Measurements from ENCODE around the gene KIF5C.

The KIF5C gene

GRCh38 chr2:148994341-148994740, 119.3 kb downstream of the KIF5C start:
- H2AFZ ChIP-seq (ENCODE audit: low read length): no peak overlapping the region
- no peak for TF ChIP-seq EZH2phosphoT487 (IDR thresholded peaks at IDR 0.05; ENCODE audit: borderline replicate concordance)
- no peaks in the 10 kb centered on the region for H3K79me2 ChIP-seq (ENCODE audit: insufficient read depth, low read length)
- no peaks in the 10 kb centered on the region for H3K9me2 ChIP-seq (replicated peaks; ENCODE audit: low read depth, low read length)
- no peaks in the 10 kb centered on the region for H3K4me1 ChIP-seq (ENCODE audit: insufficient read depth, low read length, poor library complexity, severe bottlenecking)
- H3K4me3 ChIP-seq (ENCODE audit: low read length, poor library complexity, severe bottlenecking): no peak overlapping the region
- H3K36me3 ChIP-seq (ENCODE audit: insufficient read depth, low read length): no peaks in the 10 kb centered on the region
- H3K4me2 ChIP-seq (ENCODE audit: low read depth, low read length, poor library complexity, severe bottlenecking): no peak overlapping the region
- H4K20me1 ChIP-seq (ENCODE audit: insufficient read depth, low read length, poor library complexity, severe bottlenecking): no peaks in the 10 kb centered on the region
- H3F3A ChIP-seq (ENCODE audit: low read depth): no peaks in the 10 kb centered on the region
- no peak overlapping the region for H3K9ac ChIP-seq (ENCODE audit: low read depth, low read length, poor library complexity, severe bottlenecking)
- H3K27me3 ChIP-seq (ENCODE audit: insufficient read depth, low read length, poor library complexity, severe bottlenecking): no peaks in the 10 kb centered on the region
- no peaks in the 10 kb centered on the region for H3K9me3 ChIP-seq (ENCODE audit: insufficient read depth, low read depth, low read length)

GRCh38 chr2:148996805-148997204, 121.8 kb downstream of the KIF5C start:
- H3K4me1 ChIP-seq (ENCODE audit: insufficient read depth, low read length, poor library complexity, severe bottlenecking): no peaks in the 10 kb centered on the region
- H3K4me2 ChIP-seq (ENCODE audit: low read depth, low read length, poor library complexity, severe bottlenecking): no peak overlapping the region
- no peaks in the 10 kb centered on the region for H3K9me3 ChIP-seq (ENCODE audit: insufficient read depth, low read depth, low read length)
- H2AFZ ChIP-seq (ENCODE audit: low read length): no peak overlapping the region
- no peak for TF ChIP-seq EZH2phosphoT487 (IDR thresholded peaks at IDR 0.05; ENCODE audit: borderline replicate concordance)
- TF ChIP-seq, protein P1, sequence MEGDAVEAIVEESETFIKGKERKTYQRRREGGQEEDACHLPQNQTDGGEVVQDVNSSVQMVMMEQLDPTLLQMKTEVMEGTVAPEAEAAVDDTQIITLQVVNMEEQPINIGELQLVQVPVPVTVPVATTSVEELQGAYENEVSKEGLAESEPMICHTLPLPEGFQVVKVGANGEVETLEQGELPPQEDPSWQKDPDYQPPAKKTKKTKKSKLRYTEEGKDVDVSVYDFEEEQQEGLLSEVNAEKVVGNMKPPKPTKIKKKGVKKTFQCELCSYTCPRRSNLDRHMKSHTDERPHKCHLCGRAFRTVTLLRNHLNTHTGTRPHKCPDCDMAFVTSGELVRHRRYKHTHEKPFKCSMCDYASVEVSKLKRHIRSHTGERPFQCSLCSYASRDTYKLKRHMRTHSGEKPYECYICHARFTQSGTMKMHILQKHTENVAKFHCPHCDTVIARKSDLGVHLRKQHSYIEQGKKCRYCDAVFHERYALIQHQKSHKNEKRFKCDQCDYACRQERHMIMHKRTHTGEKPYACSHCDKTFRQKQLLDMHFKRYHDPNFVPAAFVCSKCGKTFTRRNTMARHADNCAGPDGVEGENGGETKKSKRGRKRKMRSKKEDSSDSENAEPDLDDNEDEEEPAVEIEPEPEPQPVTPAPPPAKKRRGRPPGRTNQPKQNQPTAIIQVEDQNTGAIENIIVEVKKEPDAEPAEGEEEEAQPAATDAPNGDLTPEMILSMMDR (conservative IDR thresholded peaks at IDR 0.05; ENCODE audit: low read length): no peak
- H3K79me2 ChIP-seq (ENCODE audit: insufficient read depth, low read length): no peaks in the 10 kb centered on the region
- no peak overlapping the region for H3K9ac ChIP-seq (ENCODE audit: low read depth, low read length, poor library complexity, severe bottlenecking)
- no peaks in the 10 kb centered on the region for H3K9me2 ChIP-seq (replicated peaks; ENCODE audit: low read depth, low read length)
- H3K27me3 ChIP-seq (ENCODE audit: insufficient read depth, low read length, poor library complexity, severe bottlenecking): no peaks in the 10 kb centered on the region
- no peaks in the 10 kb centered on the region for H3K36me3 ChIP-seq (ENCODE audit: insufficient read depth, low read length)
- H3F3A ChIP-seq (ENCODE audit: low read depth): no peaks in the 10 kb centered on the region
- H3K4me3 ChIP-seq (ENCODE audit: low read length, poor library complexity, severe bottlenecking): no peak overlapping the region
- no peaks in the 10 kb centered on the region for H4K20me1 ChIP-seq (ENCODE audit: insufficient read depth, low read length, poor library complexity, severe bottlenecking)

- no peaks in the 10 kb centered on the region for H3K9me2 ChIP-seq (replicated peaks; ENCODE audit: low read depth, low read length)
- no peaks in the 10 kb centered on the region for H3K36me3 ChIP-seq (ENCODE audit: insufficient read depth, low read length)
- H3K4me3 ChIP-seq (ENCODE audit: low read length, poor library complexity, severe bottlenecking): no peak overlapping the region
- H3K4me1 ChIP-seq (ENCODE audit: insufficient read depth, low read length, poor library complexity, severe bottlenecking): no peaks in the 10 kb centered on the region
- no peak overlapping the region for H3K9ac ChIP-seq (ENCODE audit: low read depth, low read length, poor library complexity, severe bottlenecking)
- H3K9me3 ChIP-seq (ENCODE audit: insufficient read depth, low read depth, low read length): no peaks in the 10 kb centered on the region
- H3K27me3 ChIP-seq (ENCODE audit: insufficient read depth, low read length, poor library complexity, severe bottlenecking): no peaks in the 10 kb centered on the region
- no peak for TF ChIP-seq EZH2phosphoT487 (IDR thresholded peaks at IDR 0.05; ENCODE audit: borderline replicate concordance)
- H3K79me2 ChIP-seq (ENCODE audit: insufficient read depth, low read length): no peaks in the 10 kb centered on the region
- no peak overlapping the region for H2AFZ ChIP-seq (ENCODE audit: low read length)
- no peak overlapping the region for H3K4me2 ChIP-seq (ENCODE audit: low read depth, low read length, poor library complexity, severe bottlenecking)
- H4K20me1 ChIP-seq (ENCODE audit: insufficient read depth, low read length, poor library complexity, severe bottlenecking): no peaks in the 10 kb centered on the region
- H3F3A ChIP-seq (ENCODE audit: low read depth): no peaks in the 10 kb centered on the region
Observed at GRCh38 chr2:148998165-148998830, 123.3 kb downstream of the KIF5C start.

- H3K4me1 ChIP-seq (ENCODE audit: insufficient read depth, low read length, poor library complexity, severe bottlenecking): no peaks in the 10 kb centered on the region
- no peaks in the 10 kb centered on the region for H3K9me3 ChIP-seq (ENCODE audit: insufficient read depth, low read depth, low read length)
- no peaks in the 10 kb centered on the region for H3F3A ChIP-seq (ENCODE audit: low read depth)
- no peak overlapping the region for H2AFZ ChIP-seq (ENCODE audit: low read length)
- no peak for TF ChIP-seq EZH2phosphoT487 (IDR thresholded peaks at IDR 0.05; ENCODE audit: borderline replicate concordance)
- TF ChIP-seq, protein P1 (conservative IDR thresholded peaks at IDR 0.05; ENCODE audit: low read length): no peak
- H3K36me3 ChIP-seq (ENCODE audit: insufficient read depth, low read length): no peaks in the 10 kb centered on the region
- no peaks in the 10 kb centered on the region for H3K9me2 ChIP-seq (replicated peaks; ENCODE audit: low read depth, low read length)
- H3K4me2 ChIP-seq (ENCODE audit: low read depth, low read length, poor library complexity, severe bottlenecking): no peak overlapping the region
- no peak overlapping the region for H3K9ac ChIP-seq (ENCODE audit: low read depth, low read length, poor library complexity, severe bottlenecking)
- H3K27me3 ChIP-seq (ENCODE audit: insufficient read depth, low read length, poor library complexity, severe bottlenecking): no peaks in the 10 kb centered on the region
- no peak overlapping the region for H3K4me3 ChIP-seq (ENCODE audit: low read length, poor library complexity, severe bottlenecking)
- no peaks in the 10 kb centered on the region for H4K20me1 ChIP-seq (ENCODE audit: insufficient read depth, low read length, poor library complexity, severe bottlenecking)
- H3K79me2 ChIP-seq (ENCODE audit: insufficient read depth, low read length): no peaks in the 10 kb centered on the region
Observed at GRCh38 chr2:148998831-148999200, 123.8 kb downstream of the KIF5C start.
